ENCODE results near the gene TUBB4B.

DNA sequence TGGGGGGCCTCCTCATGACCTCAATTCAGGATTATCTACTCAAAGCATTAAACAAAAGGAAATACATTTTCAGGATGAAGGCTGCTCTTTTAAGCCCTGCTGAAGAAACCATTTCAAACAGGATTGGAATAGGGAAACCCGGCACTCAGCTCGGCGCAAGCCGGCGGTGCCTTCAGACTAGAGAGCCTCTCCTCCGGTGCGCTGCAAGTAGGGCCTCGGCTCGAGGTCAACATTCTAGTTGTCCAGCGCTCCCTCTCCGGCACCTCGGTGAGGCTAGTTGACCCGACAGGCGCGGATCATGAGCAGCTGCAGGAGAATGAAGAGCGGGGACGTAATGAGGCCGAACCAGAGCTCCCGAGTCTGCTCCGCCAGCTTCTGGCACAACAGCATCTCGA, 36.4 kb upstream of the TUBB4B start:
- TF ChIP-seq, protein P1, sequence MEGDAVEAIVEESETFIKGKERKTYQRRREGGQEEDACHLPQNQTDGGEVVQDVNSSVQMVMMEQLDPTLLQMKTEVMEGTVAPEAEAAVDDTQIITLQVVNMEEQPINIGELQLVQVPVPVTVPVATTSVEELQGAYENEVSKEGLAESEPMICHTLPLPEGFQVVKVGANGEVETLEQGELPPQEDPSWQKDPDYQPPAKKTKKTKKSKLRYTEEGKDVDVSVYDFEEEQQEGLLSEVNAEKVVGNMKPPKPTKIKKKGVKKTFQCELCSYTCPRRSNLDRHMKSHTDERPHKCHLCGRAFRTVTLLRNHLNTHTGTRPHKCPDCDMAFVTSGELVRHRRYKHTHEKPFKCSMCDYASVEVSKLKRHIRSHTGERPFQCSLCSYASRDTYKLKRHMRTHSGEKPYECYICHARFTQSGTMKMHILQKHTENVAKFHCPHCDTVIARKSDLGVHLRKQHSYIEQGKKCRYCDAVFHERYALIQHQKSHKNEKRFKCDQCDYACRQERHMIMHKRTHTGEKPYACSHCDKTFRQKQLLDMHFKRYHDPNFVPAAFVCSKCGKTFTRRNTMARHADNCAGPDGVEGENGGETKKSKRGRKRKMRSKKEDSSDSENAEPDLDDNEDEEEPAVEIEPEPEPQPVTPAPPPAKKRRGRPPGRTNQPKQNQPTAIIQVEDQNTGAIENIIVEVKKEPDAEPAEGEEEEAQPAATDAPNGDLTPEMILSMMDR (IDR thresholded peaks at IDR 0.05): no peak
- TF ChIP-seq POLR2A (IDR thresholded peaks at IDR 0.05): no peak
